Stimulated activated CD4-positive, alpha-beta T cell treated with anti-CD3 and anti-CD28 coated beads, Interleukin-4, amount 100 ng/mL, for 48 hours (primary cell): ENCODE measurements around the gene SIMC1.
"Not testable (repeated sequence)": the region's sequence is repeated elsewhere in the genome, so short reads cannot be mapped to it uniquely, and the experiment has no call there.

Experiments used
- DNase-seq, 2 donors: peaks; one replicate each; pipeline ENCODE4 v3.0.0-alpha.2; 2020; ENCODE audit warnings: low read depth in 2 of 2

SIMC1 gene

DNA sequence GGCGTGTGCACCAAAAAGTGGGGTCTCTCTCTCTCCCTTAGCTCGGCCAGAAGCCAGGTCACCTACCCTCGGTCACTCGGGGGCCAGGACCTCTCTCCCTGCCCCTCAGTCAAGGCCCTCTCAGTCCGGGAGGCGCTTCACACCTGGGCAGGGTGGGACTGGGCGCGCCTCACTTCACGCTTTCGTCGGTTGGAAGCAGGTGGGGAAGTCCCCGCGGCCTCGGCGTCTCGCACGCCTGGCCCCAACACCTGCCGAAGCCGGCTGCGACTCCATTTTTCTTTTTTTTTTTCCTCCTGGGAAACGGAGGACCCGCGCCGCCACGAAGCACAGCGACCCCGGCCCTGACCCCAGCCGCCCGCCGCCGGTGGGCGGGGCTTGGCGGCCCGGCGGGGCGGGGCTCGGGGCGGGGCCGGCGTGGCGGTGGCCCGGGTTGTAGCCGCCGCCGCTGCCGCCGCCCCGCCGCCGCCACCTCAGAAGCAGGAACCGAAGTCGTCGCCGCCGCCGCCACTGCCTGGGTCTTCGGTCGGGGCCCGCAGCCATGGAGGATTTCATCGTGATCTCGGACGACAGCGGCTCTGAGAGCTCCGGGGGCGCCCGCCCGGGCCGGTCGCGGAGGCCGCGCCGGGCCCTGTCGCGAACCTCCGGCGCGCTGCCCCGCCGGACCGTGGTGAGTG is at the start of gene SIMC1:
TSS of gene SIMC1 (plus strand) at position 454 of the 674 bp plus-strand sequence. CDS start at position 539, 85 bp downstream.
- peak; percentile 32 to 38 for DNase-seq

DNA sequence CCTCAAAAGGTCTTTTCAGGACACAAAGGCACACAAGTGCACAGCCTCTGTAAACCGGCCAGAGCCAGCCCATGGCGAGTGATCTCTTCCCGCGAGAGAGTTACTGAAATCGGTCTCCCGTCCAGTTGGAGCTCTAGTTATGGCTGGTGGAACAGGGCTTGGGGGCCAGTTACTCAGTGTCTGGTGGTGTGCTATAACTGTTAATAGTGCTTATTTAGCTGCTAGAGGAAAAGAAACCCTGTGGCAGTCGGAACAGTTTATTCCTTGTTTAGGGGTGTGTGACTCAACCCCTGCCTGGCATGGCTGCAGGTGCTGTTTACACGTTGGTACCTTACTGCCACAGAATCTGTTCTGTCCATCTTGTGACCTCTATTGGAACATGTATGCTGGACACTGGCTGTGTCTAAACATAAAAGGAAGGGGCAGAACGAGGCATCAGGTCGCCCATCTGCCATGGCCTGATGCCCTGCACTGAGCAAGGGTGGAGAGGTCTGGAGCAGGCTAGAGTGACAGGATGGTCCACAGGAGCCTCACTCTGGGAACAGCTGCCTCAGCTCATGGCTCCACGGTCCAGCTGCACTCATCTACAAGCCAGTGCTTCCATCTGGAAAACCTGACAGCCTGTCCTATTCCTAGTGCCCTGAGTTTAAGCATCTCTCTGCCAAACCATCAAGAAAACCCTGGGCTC is 49.6 kb upstream of the SIMC1 start:
- no peak for DNase-seq

GRCh38 chr5:176189857-176190256 is 48.4 kb upstream of the SIMC1 start:
- DNase-seq: no peak

DNA sequence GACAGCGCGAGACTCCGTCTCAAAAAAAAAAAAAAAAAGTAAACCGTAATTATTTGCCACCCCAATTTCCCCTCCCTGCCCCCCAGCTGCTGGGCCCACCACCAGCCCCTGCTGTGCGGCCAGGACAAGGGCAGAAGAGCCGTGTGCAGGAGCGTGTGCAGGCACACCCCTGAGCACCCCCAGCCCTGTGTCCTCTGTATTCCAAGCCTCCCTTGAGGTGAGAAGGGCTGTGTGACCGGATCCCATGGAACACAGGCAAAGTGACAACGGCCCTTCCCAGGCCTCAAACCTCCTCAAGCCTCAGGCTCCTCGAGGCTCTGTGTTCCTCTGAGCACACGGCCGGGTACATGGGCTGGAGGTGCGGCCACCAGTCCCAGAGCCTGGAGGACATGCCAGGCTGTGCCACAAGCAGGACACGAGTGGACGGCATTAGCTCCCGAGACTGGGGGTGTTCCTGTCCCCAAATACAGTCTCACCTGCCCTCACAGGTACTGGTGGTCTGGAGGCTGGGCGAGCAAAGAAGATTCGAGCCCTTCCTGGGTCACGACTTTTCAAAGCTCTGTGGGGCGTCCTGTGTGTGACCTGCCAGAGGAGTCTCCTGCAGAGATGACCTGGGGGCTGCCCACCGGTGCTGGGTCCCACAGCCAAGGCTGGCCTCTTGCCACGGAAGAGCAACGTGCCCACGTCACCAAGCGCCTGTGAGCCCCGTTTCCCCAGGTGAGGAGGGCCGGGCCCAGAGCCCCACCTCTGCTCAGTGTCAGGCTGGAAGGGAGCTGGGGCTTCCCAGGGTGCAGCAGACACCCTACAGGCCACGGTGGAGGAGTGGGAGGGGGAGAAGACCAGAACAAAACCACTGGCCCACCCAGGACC is 47.1 kb upstream of the SIMC1 start:
- DNase-seq: no peak

DNA sequence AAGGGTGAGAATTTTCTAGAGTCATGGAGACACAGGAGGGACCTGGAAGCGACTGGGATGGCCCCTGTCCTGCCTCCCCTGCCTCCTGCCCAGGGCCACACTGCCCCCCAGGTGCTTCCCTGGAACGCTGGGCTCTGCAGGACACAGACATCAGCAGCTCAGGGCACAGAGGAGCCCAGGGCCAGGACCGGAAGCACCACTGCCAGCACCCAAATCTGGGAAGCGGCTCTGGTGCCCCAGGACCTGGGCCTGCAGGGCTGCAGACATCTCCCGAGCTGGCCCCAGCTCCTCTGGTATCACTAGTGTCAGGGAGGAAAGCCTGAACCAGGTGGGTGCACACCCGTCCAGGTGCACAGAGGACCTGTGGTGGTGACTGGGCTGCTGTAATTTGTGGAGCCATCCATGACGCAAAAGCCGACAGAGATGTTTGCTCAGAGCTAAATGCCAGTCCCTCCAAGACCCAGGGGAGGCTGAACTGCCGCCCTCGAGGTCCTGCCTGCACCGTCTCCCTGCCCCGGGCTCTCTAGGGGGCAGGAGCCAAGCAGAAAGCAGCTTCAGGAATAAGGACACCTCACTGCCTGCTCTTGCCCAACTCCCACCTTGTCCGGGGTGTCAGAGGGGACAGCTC is 46.0 kb upstream of the SIMC1 start:
- DNase-seq: no peak

DNA sequence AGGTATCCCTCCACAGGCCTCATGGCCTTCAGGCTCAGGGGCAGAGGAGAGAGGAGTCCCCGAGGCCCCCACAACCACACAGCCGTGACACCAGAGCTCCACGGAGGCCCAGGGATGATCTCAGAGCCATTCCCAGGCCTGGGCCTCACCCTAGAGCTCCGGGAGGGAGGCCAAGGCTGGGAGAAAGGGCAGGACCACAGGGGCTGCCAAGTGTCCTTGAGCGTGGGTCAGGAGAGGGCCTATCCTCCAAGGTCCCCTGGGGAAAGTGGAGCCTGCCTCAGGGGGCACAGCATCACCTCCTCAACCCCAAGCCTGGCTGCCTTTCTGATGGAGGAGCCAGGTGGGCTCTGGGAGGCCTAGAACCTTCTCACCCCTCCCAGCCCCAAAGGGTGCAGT is 45.5 kb upstream of the SIMC1 start:
- DNase-seq: not testable (repeated sequence)

DNA sequence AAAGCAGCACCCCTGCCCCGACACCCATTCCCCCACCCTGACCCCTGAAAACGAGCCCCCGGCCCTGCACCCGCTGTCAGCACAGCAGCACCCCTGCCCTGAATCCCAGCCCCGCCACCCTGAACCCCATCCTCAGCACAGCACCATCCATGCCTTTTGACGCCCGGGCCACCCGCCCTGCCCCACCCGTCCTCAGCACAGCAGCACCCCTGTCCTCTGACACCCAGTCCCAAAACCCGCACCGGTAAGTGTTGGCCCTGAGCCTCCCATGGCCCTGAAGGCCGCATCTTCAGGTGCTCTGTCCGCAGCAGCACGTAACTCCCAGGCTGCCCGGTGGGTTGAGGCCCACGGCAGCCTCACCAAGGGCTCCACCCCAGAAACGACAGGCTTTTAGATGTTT is 44.6 kb upstream of the SIMC1 start:
- DNase-seq: not testable (repeated sequence)

- DNase-seq: not testable (repeated sequence)
Measured at GRCh38 chr5:176194238-176195083, 43.8 kb upstream of the SIMC1 start.

- DNase-seq: not testable (repeated sequence)
Measured at GRCh38 chr5:176195084-176195413, 43.2 kb upstream of the SIMC1 start.

DNA sequence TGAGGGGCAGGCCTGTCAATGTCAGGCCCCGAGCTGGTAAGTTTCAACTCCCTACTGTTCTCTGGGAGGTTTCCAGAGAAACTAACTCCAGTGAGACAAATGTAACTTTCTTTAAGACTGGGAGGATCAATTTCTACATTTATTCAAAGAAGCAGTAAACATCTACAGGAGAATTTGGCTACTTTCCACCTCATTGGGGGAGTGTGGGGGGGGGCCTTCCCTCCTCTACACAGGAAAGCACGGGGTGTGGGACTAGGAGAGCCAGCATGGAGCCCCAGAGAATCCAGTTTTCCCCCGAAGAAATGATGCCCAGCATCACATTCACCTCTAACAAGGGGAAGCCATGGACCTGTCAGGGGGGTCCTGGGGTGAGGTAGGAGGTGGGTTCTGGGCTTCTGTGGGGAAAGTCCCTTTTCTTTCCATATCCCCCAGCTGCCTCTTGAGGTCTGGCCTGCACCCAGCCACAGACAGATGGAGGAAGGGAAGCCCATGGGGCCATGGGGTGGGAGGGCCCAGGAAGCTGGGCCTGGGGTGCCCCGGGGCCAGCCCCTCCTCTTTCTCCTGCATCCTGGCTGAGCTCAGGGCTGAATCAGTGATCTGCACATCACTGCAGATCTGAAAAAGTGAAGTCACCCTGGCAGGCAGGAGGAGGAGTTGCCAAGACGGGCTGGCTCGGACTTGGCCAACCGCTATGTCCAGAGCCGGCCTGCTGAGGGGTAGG is 42.6 kb upstream of the SIMC1 start:
- DNase-seq: not testable (repeated sequence)

- DNase-seq: not testable (repeated sequence)
Measured at GRCh38 chr5:176196781-176197180, 41.4 kb upstream of the SIMC1 start.

GRCh38 chr5:176197234-176197858 is 40.9 kb upstream of the SIMC1 start:
- DNase-seq: not testable (repeated sequence)

- DNase-seq: not testable (repeated sequence)
Measured at GRCh38 chr5:176198299-176198698, 39.9 kb upstream of the SIMC1 start.

DNA sequence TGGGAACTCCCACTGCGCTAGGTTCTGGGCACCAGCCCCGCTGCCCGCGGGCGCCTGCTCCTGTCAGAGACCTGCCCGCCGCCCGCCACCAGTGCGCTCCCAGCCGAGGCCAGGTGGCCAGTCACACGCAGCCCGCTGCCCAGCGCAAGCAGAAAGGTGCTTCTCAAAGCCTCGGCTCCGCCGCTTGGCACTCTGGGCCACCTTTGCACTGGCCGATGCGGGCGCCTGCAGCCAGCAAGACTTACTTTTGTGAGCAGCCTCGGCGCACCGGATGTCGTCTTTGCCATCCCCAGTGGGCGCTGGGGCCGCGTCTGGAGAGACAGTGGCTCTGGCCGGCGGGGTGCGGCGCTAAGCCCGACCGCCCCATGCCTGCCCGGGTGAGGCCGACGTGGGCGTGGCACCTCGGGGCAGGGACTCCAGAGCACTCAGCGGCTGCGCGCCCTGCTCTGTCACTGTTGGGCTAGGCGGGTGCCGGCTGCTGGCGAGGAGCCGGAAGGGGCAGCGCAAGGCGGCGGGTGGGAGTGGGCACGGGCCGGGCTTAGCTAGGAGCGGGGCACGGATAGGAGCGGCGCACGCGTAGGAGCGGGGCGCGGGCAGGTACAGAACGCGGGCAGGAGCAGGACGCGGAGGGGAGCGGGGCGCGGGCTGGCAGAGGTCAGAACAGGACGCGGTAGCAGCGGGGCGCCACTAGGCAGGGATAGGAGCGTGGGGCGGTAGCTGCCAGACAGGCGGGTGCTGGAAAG is 39.1 kb upstream of the SIMC1 start:
- DNase-seq: not testable (repeated sequence)

- not testable (repeated sequence) for DNase-seq
Measured at GRCh38 chr5:176199803-176200399, 38.3 kb upstream of the SIMC1 start.

DNA sequence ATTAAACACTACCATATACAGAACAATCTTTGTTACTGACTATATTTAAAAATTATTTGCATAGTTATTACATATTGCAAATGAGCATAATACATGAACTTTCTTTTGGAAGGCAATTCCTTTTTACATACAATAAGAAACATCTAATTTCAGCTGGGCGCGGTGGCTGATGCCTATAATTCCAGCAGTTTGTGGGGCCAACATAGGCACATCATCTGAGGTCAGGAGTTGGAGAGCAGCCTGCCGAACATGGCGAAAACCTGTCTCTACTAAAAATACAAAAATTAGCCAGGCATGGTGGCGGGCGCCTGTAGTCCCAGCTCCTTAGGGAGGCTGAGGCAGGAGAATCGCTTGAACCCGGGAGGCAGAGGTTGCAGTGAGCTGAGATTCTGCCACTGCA is 36.4 kb upstream of the SIMC1 start:
- DNase-seq: no peak

GRCh38 chr5:176203086-176203485 is 35.1 kb upstream of the SIMC1 start:
- no peak for DNase-seq

DNA sequence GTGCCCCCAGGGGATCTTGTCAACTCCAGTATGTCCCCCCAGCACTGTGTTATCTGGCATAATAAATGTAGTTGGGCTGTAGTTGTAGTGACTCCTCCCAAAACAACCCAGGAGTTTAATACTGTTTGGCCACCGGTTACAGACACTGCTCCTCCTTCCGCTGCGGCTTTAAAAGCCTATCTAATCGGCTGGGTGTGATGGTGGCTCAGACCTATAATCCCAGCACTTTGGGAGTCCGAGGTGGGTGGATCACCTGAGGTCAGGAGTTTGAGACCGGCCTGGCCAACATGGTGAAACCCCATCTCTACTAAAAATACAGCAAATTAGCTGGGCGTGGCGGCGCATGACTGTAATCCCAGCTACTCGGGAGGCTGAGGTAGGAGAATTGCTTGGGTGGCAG is 34.7 kb upstream of the SIMC1 start:
- DNase-seq: not testable (repeated sequence)
